Measurements from ENCODE around the gene C9orf78. TPM values are rescaled to one million over a fixed set of nuclear protein-coding genes. Genes with fewer than 3 reads are reported as not detected.

C9orf78 gene
- total RNA-seq, 1 experiment from 2014 or later: 30.0 TPM

DNA sequence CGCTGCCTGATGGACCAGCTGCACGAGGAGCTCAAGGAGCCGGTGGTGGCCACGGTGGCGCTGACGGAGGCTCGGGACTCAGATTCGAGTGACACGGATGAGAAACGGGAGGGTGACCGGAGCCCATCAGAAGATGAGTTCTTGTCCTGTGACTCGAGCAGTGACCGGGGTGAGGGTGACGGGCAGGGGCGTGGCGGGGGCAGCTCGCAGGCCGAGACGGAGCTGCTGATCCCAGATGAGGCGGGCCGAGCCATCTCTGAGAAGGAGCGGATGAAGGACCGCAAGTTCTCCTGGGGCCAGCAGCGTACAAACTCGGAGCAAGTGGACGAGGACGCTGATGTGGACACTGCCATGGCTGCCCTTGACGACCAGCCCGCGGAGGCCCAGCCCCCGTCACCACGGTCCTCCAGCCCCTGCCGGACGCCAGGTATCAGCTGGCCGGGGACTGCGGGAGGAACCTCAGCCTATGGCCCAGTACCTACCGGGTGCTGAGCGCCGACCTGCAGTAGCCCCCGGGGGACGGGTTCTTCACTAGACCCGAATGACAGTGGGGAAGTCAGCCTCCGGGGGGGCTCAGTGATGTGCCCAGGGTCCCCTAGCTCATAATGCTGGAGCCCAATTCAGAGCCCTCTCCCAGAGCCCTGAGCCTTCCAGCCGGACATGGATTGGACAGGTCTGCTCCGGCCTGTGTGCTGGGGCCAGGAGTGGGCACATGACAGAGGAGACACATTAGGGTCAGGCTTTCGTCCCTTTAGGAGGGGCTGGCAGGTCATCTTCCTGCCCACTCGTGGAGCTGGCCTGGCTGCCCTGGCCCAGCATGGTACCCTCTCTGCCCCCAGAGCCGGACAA lies 33.2 kb upstream of the C9orf78 start:
- TF ChIP-seq, protein P1, sequence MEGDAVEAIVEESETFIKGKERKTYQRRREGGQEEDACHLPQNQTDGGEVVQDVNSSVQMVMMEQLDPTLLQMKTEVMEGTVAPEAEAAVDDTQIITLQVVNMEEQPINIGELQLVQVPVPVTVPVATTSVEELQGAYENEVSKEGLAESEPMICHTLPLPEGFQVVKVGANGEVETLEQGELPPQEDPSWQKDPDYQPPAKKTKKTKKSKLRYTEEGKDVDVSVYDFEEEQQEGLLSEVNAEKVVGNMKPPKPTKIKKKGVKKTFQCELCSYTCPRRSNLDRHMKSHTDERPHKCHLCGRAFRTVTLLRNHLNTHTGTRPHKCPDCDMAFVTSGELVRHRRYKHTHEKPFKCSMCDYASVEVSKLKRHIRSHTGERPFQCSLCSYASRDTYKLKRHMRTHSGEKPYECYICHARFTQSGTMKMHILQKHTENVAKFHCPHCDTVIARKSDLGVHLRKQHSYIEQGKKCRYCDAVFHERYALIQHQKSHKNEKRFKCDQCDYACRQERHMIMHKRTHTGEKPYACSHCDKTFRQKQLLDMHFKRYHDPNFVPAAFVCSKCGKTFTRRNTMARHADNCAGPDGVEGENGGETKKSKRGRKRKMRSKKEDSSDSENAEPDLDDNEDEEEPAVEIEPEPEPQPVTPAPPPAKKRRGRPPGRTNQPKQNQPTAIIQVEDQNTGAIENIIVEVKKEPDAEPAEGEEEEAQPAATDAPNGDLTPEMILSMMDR (IDR thresholded peaks at IDR 0.05; ENCODE audit: unreplicated experiment): no peak
- Mint-ChIP-seq H3K36me3 (ENCODE audit: insufficient read depth, unreplicated experiment) (peaks cover 17% of the 10 kb centered on the region), H3K4me3 (ENCODE audit: unreplicated experiment) (no peak overlapping the region), H3K9me3 (ENCODE audit: unreplicated experiment) (no peaks in the 10 kb centered on the region), H3K4me1 (ENCODE audit: insufficient read depth, unreplicated experiment) (no peaks in the 10 kb centered on the region), H3K27me3 (ENCODE audit: insufficient read depth, unreplicated experiment) (no peaks in the 10 kb centered on the region), H3K27ac (ENCODE audit: low read depth, unreplicated experiment) (no peak overlapping the region)
- CTCF ChIA-PET: interaction anchor here (0.7 kb wide), 1 partner anchor 10 kb away, joined by 5 read pairs; no protein-coding TSS in a partner anchor
- DNase-seq (ENCODE audit: unreplicated experiment): no peak
- POLR2A ChIA-PET: interaction anchor here (0.6 kb wide), 1 partner anchor 176 kb away, joined by 3 read pairs; no protein-coding TSS in a partner anchor
- intact Hi-C loops (cut with micrococcal nuclease): no loop called here
- no TSS peak for BruUV-seq (replicated peaks)

DNA sequence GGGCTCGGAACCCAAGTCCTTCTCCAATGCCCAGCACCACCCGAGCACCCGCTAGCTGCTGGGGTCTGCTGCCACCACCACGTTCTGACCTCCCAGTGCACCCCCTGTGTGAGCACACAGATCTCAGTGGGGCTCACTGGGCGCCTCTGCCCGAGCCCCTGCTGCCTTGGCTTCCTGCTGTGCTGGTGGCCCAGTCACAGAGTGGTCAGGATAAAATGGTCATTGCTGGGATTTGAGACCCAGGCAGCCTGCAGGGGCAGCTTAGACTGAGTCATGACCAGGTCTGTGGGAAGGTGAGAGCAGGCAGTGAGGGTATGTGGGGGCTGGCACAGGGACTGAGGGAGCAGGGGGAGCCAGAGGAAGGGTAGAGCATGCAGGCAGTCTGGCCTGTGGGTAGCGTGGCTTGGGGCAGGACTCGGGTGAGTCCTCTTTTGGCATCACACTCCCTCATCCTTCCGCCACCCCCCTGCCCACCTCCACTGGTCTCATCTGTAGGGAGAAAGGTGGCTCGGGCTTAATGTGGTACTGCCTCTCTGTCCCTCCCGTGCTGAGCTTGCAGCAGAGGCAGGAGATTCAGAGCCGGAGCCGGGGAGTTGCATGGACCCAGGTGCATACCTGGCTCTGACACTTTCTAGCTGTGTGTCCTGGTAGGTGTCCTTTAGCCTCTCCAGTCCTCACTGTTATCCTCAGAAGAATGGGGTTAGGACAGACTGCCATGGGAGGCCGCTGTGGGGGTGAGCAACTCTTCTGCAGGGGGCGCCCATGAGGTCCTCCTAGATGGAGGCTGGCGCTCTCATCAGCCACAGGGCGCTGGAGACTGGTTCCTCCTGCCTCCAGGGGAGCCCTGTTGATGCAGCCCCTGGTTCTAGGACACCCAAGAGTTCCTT lies 32.3 kb upstream of the C9orf78 start:
- Mint-ChIP-seq H3K9me3 (ENCODE audit: unreplicated experiment) (no peaks in the 10 kb centered on the region), H3K4me1 (ENCODE audit: insufficient read depth, unreplicated experiment) (no peaks in the 10 kb centered on the region), H3K36me3 (ENCODE audit: insufficient read depth, unreplicated experiment) (peaks cover 25% of the 10 kb centered on the region), H3K27ac (ENCODE audit: low read depth, unreplicated experiment) (no peak overlapping the region), H3K4me3 (ENCODE audit: unreplicated experiment) (no peak overlapping the region), H3K27me3 (ENCODE audit: insufficient read depth, unreplicated experiment) (no peaks in the 10 kb centered on the region)
- DNase-seq (ENCODE audit: unreplicated experiment): no peak
- TF ChIP-seq, protein P1 (IDR thresholded peaks at IDR 0.05; ENCODE audit: unreplicated experiment): no peak
- ChIA-PET CTCF (no interaction called here), POLR2A (no interaction called here)
- BruUV-seq (replicated peaks): no TSS peak
- intact Hi-C loops (cut with micrococcal nuclease): no loop called here

DNA sequence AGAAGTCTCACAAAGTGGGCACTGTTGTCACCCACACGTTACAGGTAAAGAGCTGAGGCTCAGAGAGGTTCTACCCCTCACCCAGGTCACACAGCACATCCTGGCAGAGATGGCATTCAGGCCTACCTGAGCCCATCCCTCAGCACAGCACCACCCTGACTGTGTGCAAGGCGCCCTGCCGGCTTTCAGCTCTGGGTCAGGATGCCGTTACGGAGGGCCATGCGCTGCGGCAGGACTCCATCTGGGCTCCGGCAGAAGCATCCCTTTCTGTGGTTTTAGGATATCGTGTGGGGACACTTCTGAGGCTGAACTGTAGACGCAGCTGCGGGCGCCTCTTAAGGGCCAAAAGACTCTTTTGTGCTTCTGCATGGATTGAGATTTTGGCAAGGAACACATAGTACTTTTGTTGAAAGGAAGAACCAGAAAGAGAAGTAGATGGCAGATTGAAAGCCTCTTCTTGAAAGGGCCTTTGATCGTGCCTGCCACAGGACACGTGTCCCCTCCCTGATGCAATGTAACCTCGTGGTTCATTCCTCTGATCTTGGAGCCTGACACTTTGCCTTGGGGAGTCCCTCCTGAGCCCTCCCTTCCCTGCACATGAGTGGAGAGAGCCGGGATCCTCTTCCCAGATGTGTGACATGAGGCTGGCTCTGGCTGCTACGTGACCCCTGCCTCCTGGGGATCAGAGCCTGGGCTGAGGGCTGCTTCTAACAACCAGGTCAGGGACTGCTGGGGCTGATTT lies 31.5 kb upstream of the C9orf78 start:
- Mint-ChIP-seq H3K27me3 (ENCODE audit: insufficient read depth, unreplicated experiment) (no peaks in the 10 kb centered on the region), H3K36me3 (ENCODE audit: insufficient read depth, unreplicated experiment) (peaks cover 33% of the 10 kb centered on the region), H3K27ac (ENCODE audit: low read depth, unreplicated experiment) (no peak overlapping the region), H3K4me1 (ENCODE audit: insufficient read depth, unreplicated experiment) (peaks cover 4% of the 10 kb centered on the region), H3K4me3 (ENCODE audit: unreplicated experiment) (no peak overlapping the region), H3K9me3 (ENCODE audit: unreplicated experiment) (no peaks in the 10 kb centered on the region)
- intact Hi-C loops (cut with micrococcal nuclease): no loop called here
- ChIA-PET POLR2A (no interaction called here), CTCF (interaction anchor here (0.6 kb wide), 1 partner anchor 24 kb away, joined by 3 read pairs; no protein-coding TSS in a partner anchor)
- no peak for DNase-seq (ENCODE audit: unreplicated experiment)
- no TSS peak for BruUV-seq (replicated peaks)
- TF ChIP-seq, protein P1 (IDR thresholded peaks at IDR 0.05; ENCODE audit: unreplicated experiment): no peak

Measured in MCF 10A (cell line).